UCSD-AML1 (cell line): ENCODE results near the gene BICC1.
"Not testable (repeated sequence)": the region's sequence is repeated elsewhere in the genome, so short reads cannot be mapped to it uniquely, and the experiment has no call there.

ENCODE experiments used
- DNase-seq: peaks from one replicate; lab custom pipeline; 2025; ENCODE audit not compliant: unreplicated experiment; lab: John Stamatoyannopoulos, UW

BICC1 gene

GRCh38 chr10:58844680-58845079, 332.0 kb downstream of the BICC1 start:
- DNase-seq, result no peak

- DNase-seq, result no peak
These were observed 334.2 kb downstream of the BICC1 start for GRCh38 chr10:58846856-58847255.

GRCh38 chr10:58851606-58852005, 338.9 kb downstream of the BICC1 start:
- DNase-seq, result no peak

GRCh38 chr10:58853668-58854067, 341.0 kb downstream of the BICC1 start:
- no peak for DNase-seq

- no peak for DNase-seq
These were observed 342.1 kb downstream of the BICC1 start for GRCh38 chr10:58854811-58855210.

GRCh38 chr10:58856508-58857240, 344.0 kb downstream of the BICC1 start:
- DNase-seq, result no peak

- DNase-seq, result no peak
These were observed 344.7 kb downstream of the BICC1 start for GRCh38 chr10:58857251-58857805.

- DNase-seq, result not testable (repeated sequence)
These were observed 345.5 kb downstream of the BICC1 start for GRCh38 chr10:58858123-58858522.

GRCh38 chr10:58859526-58859925, 346.9 kb downstream of the BICC1 start:
- DNase-seq, result no peak

GRCh38 chr10:58867683-58868082, 355.0 kb downstream of the BICC1 start:
- DNase-seq, result no peak

GRCh38 chr10:58868736-58869435, 356.2 kb downstream of the BICC1 start:
- DNase-seq, result no peak

- DNase-seq, result no peak
These were observed 357.4 kb downstream of the BICC1 start for GRCh38 chr10:58870070-58870469.

GRCh38 chr10:58873161-58873560, 360.5 kb downstream of the BICC1 start:
- DNase-seq, result no peak
